Measurements from ENCODE around the gene MAD1L1. TPM values are rescaled to one million over a fixed set of nuclear protein-coding genes. Genes with fewer than 3 reads are reported as not detected.

MAD1L1 gene
- total and polyA plus RNA-seq, 2 of the 4 experiments (the other 2 are of a cell fraction) = 29.0 to 40.9 TPM

DNA sequence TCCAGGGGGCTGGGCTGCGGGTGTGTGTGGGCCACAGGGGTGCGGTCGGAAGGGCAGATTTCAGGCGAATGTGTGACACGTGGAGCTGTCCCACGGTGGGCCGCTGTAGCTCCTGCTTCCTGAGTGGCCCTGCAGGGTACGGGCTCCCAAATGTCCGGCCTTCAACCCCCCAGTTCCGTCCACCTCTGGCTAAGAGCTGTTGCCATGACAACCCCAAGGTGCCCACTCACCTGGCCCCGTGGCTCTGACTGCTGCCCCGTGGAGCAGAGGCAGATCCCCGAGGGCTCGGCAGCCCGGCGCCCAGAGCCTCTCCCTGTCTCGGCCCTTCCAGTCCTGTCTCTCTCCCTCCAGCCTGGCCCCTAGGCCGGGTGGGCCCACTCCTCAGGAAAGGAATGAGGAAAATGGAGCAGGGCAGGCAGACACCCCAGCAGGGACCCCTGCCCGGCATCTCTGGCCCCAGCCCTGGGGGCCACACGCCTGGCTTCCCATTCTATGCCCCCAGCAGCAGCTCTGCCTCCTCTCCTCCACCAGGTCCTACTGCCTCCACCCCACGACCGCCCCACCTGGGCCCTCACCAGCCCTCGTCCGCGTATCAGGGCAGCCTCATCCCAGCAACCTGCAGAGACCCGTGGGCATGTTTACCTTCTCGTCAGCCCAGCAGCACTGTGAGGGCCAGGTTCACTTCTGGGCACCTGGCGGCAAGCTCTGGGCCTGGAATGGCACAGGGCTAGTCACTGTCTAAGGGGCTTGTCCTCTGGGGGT is 347.1 kb downstream of the MAD1L1 start:
- 93% methylated on average over 17 of the region's 28 CpGs; no CpG with 5 or more reads in 1 of the 2 experiments for WGBS, 2 experiments (ENCODE audit: extremely low coverage in 2 of 2, insufficient read length in 1 of 2)
- Histone ChIP-seq H3K79me1 (ENCODE audit: low read depth in 1 of 2, low read length in 2 of 2) (peaks cover 0 to 26% of the 10 kb centered on the region in 2 experiments; a peak in 3 of 4 replicates), H3K18ac (ENCODE audit: low read depth, low read length) (no peak overlapping the region), H3K36me3 (ENCODE audit: control insufficient read depth, insufficient read depth, low read length) (peaks cover 8% of the 10 kb centered on the region), H3K4me3 (ENCODE audit: insufficient read depth, low read depth, low read length) (no peak overlapping the region), H4K20me1 (ENCODE audit: insufficient read depth, low read length) (peaks cover 11% of the 10 kb centered on the region), H2BK5ac (ENCODE audit: low read depth, low read length, poor library complexity, severe bottlenecking) (no peak overlapping the region), H2BK15ac (ENCODE audit: low read depth, low read length) (no peak overlapping the region), H3K4ac (ENCODE audit: low read depth, low read length) (no peak overlapping the region), H2BK20ac (ENCODE audit: low read depth, low read length) (no peak overlapping the region), H3K9me3 (ENCODE audit: control insufficient read depth, insufficient read depth, low read length) (no peaks in the 10 kb centered on the region), H4K91ac (ENCODE audit: insufficient read depth, low read depth, low read length) (no peak overlapping the region), H3K14ac (replicated peaks; ENCODE audit: low read depth, low read length) (no peak overlapping the region), H2AFZ (replicated peaks; ENCODE audit: low read length, poor library complexity) (no peak overlapping the region), H2BK120ac (ENCODE audit: low read depth, low read length) (no peak overlapping the region), H3K4me2 (ENCODE audit: low read depth, low read length) (no peak overlapping the region), H2AK9ac (replicated peaks; ENCODE audit: low read depth, low read length, poor library complexity) (peak overlapping the region; percentile 25), H2AK5ac (ENCODE audit: low read depth, low read length) (no peak overlapping the region), H3K56ac (ENCODE audit: extremely low read depth, insufficient read depth, low read length) (no peak overlapping the region), H3K27ac (ENCODE audit: insufficient read depth, low read length) (no peak overlapping the region), H4K8ac (ENCODE audit: low read depth in 2 of 2, low read length in 2 of 2) (no peak overlapping the region), H3K9ac (ENCODE audit: low read depth, low read length) (no peak overlapping the region), H3K23ac (ENCODE audit: low read depth, low read length) (no peak overlapping the region), H4K5ac (ENCODE audit: low read depth, low read length) (no peak overlapping the region), H3K27me3 (ENCODE audit: control insufficient read depth, insufficient read depth, low read length) (no peaks in the 10 kb centered on the region), H3K4me1 (ENCODE audit: control insufficient read depth, insufficient read depth, low read length) (peaks cover 19% of the 10 kb centered on the region), H3K9me1 (ENCODE audit: insufficient read depth, low read length) (peaks cover 33% of the 10 kb centered on the region)
- TF ChIP-seq NFE2L2 (IDR thresholded peaks at IDR 0.05; ENCODE audit: low read depth, low read length) = no peak
- TF ChIP-seq MAFK (IDR thresholded peaks at IDR 0.05; ENCODE audit: low read depth, low read length) = no peak
- TF ChIP-seq FOS (IDR thresholded peaks at IDR 0.05; ENCODE audit: low read depth, low read length) = no peak
- no peak for TF ChIP-seq MXI1 (IDR thresholded peaks at IDR 0.05; ENCODE audit: borderline replicate concordance, low read depth, low read length)
- TF ChIP-seq BHLHE40 (IDR thresholded peaks at IDR 0.05; ENCODE audit: low read depth, low read length) = no peak
- TF ChIP-seq, protein P1, sequence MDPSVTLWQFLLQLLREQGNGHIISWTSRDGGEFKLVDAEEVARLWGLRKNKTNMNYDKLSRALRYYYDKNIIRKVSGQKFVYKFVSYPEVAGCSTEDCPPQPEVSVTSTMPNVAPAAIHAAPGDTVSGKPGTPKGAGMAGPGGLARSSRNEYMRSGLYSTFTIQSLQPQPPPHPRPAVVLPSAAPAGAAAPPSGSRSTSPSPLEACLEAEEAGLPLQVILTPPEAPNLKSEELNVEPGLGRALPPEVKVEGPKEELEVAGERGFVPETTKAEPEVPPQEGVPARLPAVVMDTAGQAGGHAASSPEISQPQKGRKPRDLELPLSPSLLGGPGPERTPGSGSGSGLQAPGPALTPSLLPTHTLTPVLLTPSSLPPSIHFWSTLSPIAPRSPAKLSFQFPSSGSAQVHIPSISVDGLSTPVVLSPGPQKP (IDR thresholded peaks at IDR 0.05; ENCODE audit: borderline replicate concordance, low read depth, low read length) = no peak
- no peak for TF ChIP-seq CEBPB (IDR thresholded peaks at IDR 0.05; ENCODE audit: low read depth, low read length)
- no peak for TF ChIP-seq RAD21 (IDR thresholded peaks at IDR 0.05; ENCODE audit: low read length)
- TF ChIP-seq MAZ (IDR thresholded peaks at IDR 0.05; ENCODE audit: borderline replicate concordance, low read depth, low read length) = no peak
- no peak for TF ChIP-seq POLR2A (IDR thresholded peaks at IDR 0.05; ENCODE audit: low read depth, low read length)
- TF ChIP-seq, protein P2, sequence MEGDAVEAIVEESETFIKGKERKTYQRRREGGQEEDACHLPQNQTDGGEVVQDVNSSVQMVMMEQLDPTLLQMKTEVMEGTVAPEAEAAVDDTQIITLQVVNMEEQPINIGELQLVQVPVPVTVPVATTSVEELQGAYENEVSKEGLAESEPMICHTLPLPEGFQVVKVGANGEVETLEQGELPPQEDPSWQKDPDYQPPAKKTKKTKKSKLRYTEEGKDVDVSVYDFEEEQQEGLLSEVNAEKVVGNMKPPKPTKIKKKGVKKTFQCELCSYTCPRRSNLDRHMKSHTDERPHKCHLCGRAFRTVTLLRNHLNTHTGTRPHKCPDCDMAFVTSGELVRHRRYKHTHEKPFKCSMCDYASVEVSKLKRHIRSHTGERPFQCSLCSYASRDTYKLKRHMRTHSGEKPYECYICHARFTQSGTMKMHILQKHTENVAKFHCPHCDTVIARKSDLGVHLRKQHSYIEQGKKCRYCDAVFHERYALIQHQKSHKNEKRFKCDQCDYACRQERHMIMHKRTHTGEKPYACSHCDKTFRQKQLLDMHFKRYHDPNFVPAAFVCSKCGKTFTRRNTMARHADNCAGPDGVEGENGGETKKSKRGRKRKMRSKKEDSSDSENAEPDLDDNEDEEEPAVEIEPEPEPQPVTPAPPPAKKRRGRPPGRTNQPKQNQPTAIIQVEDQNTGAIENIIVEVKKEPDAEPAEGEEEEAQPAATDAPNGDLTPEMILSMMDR (conservative IDR thresholded peaks at IDR 0.05; ENCODE audit: low read depth, low read length) = no peak
- ATAC-seq (ENCODE audit: low read depth) (no peak), DNase-seq (no peak)
- no TSS peak for BruUV-seq (replicated peaks)
- intact Hi-C loops (cut with micrococcal nuclease) = no loop called here
- in situ Hi-C loops (cut with MboI; ENCODE audit: low sequenced_read_pairs) = no loop called here
- POLR2A ChIA-PET (ENCODE audit: unreplicated experiment) = no interaction called here
- dilution Hi-C loops (cut with HindIII; ENCODE audit: low sequenced_read_pairs, unreplicated experiment) = no loop called here
- CTCF ChIA-PET = no interaction called here
